Lung (tissue), 12 donors: ENCODE data around the gene TMEM238. TPM values are rescaled to one million over a fixed set of nuclear protein-coding genes. Genes with fewer than 3 reads are reported as not detected.
A peak's percentile ranks its signal among the peaks of the same experiment; 100 is the strongest.

Source experiments
- ATAC-seq: fragments of 200-7000 bp; cut with Tn5 transposase; one replicate; pipeline ENCODE4 v1.9.1; 2020; ENCODE audit warnings: moderate number of reproducible peaks; ENCODE audit not compliant: insufficient read depth, low FRiP score
- DNase-seq, 3 donors: peaks; one replicate each; pipeline ENCODE4 v3.0.0-alpha.2; 2013 to 2017
- H3K27ac ChIP-seq, 2 donors: one replicate each; pipeline ENCODE4 v1.5.1; 2013; ENCODE audit warnings: mild to moderate bottlenecking in 2 of 2, moderate library complexity in 2 of 2, control low read depth in 1 of 2, inconsistent platforms in 1 of 2, low read depth in 1 of 2, low read length in 1 of 2
- H3K27me3 ChIP-seq, 3 donors: one replicate each; pipeline ENCODE4 v1.5.1; 2013; ENCODE audit warnings: low read length in 2 of 3; ENCODE audit not compliant: control insufficient read depth in 3 of 3, insufficient read depth in 3 of 3
- H3K36me3 ChIP-seq, 4 donors: one replicate each; pipeline ENCODE4 v1.5.1; 2013; ENCODE audit warnings: low read length in 4 of 4, mild to moderate bottlenecking in 1 of 4, moderate library complexity in 1 of 4; ENCODE audit not compliant: control insufficient read depth in 4 of 4, insufficient read depth in 4 of 4
- H3K4me1 ChIP-seq, 5 donors: one replicate each; pipeline ENCODE4 v1.5.1; 2013; ENCODE audit warnings: low read length in 5 of 5, mild to moderate bottlenecking in 2 of 5, moderate library complexity in 1 of 5; ENCODE audit not compliant: control insufficient read depth in 5 of 5, insufficient read depth in 5 of 5
- H3K4me3 ChIP-seq: one replicate; pipeline ENCODE4 v1.5.1; 2013; ENCODE audit warnings: mild to moderate bottlenecking, control low read depth, moderate library complexity
- H3K9ac ChIP-seq, 2 donors: one replicate each; pipeline ENCODE4 v1.5.1; 2013; ENCODE audit warnings: low read length in 2 of 2, control low read depth in 1 of 2; ENCODE audit not compliant: insufficient read depth in 1 of 2
- H3K9me3 ChIP-seq, 4 donors: one replicate each; pipeline ENCODE4 v1.5.1; 2013; ENCODE audit warnings: low read length in 3 of 4, mild to moderate bottlenecking in 1 of 4, moderate library complexity in 1 of 4; ENCODE audit not compliant: control insufficient read depth in 4 of 4, insufficient read depth in 3 of 4
- CTCF ChIP-seq: IDR thresholded peaks from 2 replicates; pipeline ENCODE4 v1.5.1; 2012; ENCODE audit warnings: mild to moderate bottlenecking; ENCODE audit errors: control extremely low read depth, extremely low read depth
- WGBS, 2 donors: extraction: QIAGEN DNeasy Blood & Tissue Kit; methylation state at CpG; one replicate each; pipeline ENCODE4 v1.1.7; 2013; 5-methylcytosine and 5-hydroxymethylcytosine counted together
- polyA plus RNA-seq, 2 donors: library from polyadenylated mRNA; stranded (reverse); fragments of 200-250 nt; gene quantifications; one replicate each; pipeline ENCODE4 v1.2.1, GENCODE V29; 2013
- total RNA-seq, 2 donors: library from RNA; depleted of rRNA in 1 of 2; stranded (reverse); fragments of >200 nt in 1 of 2; gene quantifications; one replicate each; pipeline ENCODE4 v1.2.1, GENCODE V29; 2014 to 2021
- donor health status: control.
- donor health status: control.
- donor health status: Bipolar disorder and iron deficiency.
- donor health status: healthy.
- donor health status: DM: yes; HTN: yes; CAD: no.

TMEM238 gene
- total and polyA plus RNA-seq, 4 donors, result 0.43 to 31.0 (median 0.82) TPM

DNA sequence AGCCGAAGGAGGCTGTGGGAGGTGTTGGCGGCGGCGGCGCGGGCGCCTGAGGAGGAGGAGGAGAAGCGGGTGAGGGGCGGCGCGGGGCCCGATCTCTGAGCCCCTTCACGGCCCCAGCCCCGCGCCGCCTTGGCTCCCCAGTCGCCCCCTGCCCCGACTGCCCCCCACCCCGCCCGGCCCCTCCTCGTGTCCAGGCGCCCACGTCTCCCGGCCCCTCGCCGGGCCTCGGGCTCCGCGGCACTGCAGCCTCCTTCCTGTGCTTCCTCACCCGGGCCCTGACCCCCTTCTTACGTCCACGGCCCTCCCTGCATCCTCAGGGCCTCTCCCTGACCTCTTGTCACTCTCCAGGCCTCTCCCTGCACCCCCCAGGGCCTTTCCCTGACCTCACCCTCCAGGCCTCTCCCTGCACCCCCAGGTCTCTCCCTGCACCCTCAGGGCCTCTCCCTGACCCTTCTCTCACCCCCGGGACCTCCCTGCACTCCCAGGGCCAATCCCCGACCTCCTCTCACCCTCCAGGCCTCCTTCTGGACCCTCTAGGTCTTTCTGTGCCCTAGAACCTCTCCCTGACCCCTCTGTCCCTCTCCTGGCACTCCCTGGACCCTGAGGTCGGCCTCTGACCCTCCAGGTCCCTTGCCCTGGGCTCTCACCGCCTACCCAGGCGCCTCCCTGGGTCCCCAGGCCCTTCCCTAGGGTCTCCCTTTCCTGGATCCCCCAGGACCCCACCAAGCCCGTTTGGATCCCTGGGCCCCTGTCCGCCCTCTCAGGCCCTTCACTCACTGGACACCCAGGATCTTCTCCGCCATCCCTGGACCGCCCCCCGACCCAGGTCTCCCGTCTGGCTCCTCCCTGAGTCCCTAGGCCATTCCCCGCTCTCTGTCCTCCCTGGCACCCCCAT is 44.0 kb downstream of the TMEM238 start:
- H3K4me1 ChIP-seq, result peaks cover 6 to 23% (median 9%) of the 10 kb centered on the region in 5 donors
- peak overlapping the region in 1 of 2 donors; percentile 86 for H3K9ac ChIP-seq
- peak in 2 of 3 donors; percentile 32 to 54 for DNase-seq
- H3K36me3 ChIP-seq, result peaks cover 0 to 17% (median 6%) of the 10 kb centered on the region in 4 donors
- no peak for ATAC-seq
- no peaks in the 10 kb centered on the region for H3K9me3 ChIP-seq
- H3K27ac ChIP-seq, result peak overlapping the region; percentile 71 to 85
- 4 to 7% methylated on average over 28 to 44 of the region's 44 CpGs for WGBS, 2 donors
- no peak for TF ChIP-seq CTCF
- no peaks in the 10 kb centered on the region for H3K27me3 ChIP-seq
- H3K4me3 ChIP-seq, result peak overlapping the region; percentile 50

- Histone ChIP-seq H3K27ac (peak within 1 kb of the TSS; percentile 91 to 94), H3K27me3 (no peaks in the 10 kb centered on the region), H3K9me3 (no peaks in the 10 kb centered on the region), H3K4me1 (peaks cover 6 to 23% (median 9%) of the 10 kb centered on the region in 5 donors), H3K36me3 (peaks cover 0 to 17% (median 6%) of the 10 kb centered on the region in 4 donors), H3K4me3 (peak within 1 kb of the TSS; percentile 50), H3K9ac (peak within 1 kb of the TSS; percentile 94 to 98)
- peak; percentile 94 for ATAC-seq
- peak; percentile 100 for DNase-seq
- TF ChIP-seq CTCF, result no peak
- 0 to 1% methylated on average over 63 of the region's 63 CpGs for WGBS, 2 donors
Measured at GRCh38 chr19:55339105-55339888, 44.8 kb downstream of the TMEM238 start, which contains the start of gene KMT5C. Gene KMT5C (plus strand): TSS chr19:55339876. CDS start chr19:55341937, 2,061 bp downstream.

GRCh38 chr19:55336101-55336500 is 48.0 kb downstream of the TMEM238 start:
- peaks cover 0 to 4% (median 0%) of the 10 kb centered on the region in 3 donors for H3K27me3 ChIP-seq
- no peak overlapping the region for H3K9ac ChIP-seq
- TF ChIP-seq CTCF, result no peak
- peaks cover 0 to 16% (median 6%) of the 10 kb centered on the region in 5 donors for H3K4me1 ChIP-seq
- H3K27ac ChIP-seq, result no peak overlapping the region
- no peak overlapping the region for H3K4me3 ChIP-seq
- H3K9me3 ChIP-seq, result no peaks in the 10 kb centered on the region
- no peaks in the 10 kb centered on the region for H3K36me3 ChIP-seq
- WGBS, 2 donors, result 81 to 84% methylated on average over 7 of the region's 7 CpGs
- DNase-seq (no peak), ATAC-seq (no peak)
